ENCODE measurements around the gene ZNF470. TPM values are rescaled to one million over a fixed set of nuclear protein-coding genes. Genes with fewer than 3 reads are reported as not detected.

ZNF470 gene
- total RNA-seq, 2 donors from 2014 or later, result 1.9 to 2.5 TPM

DNA sequence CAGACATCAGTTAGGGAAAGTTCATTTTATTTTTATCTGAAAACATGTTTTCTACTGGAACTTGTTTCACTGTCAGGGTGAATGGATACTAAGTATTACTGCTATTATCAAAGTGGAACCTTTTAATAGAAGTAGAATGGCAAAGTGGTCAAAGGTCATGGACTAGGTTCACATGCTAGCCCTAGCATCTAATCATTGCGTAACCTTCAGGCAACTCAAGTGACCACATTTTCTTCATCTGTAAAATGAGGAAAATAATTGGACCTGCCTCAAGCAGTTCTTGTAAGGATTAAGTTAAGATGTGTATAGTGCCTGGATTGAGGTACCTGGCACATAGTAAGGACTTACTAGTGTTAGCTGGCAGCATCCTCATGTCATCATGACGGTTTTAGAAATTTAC lies 23.5 kb upstream of the ZNF470 start:
- Histone ChIP-seq H3K9me3 (peaks cover 4 to 65% of the 10 kb centered on the region in 2 donors), H3K36me3 (peaks cover 32% of the 10 kb centered on the region)
- TF ChIP-seq CTCF (IDR thresholded peaks at IDR 0.05), result no peak

DNA sequence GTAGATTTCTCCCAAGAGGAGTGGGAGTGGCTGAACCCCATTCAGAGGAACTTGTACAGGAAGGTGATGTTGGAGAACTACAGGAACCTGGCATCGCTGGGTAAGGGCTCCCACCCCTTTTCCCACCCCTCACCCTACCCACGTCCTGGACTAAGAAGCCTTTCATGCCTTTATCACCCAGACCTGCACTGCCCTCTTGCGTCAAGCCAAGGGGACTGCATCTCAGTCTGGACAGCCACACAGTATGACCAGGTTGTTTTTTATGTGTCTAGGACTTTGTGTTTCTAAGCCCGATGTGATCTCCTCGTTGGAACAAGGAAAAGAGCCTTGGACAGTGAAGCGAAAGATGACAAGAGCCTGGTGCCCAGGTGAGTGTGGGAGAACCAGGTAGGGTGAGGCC lies 19.7 kb upstream of the ZNF470 start:
- Histone ChIP-seq H3K4me3 (no peak overlapping the region), H3K4me1 (no peaks in the 10 kb centered on the region), H3K27ac (no peak overlapping the region), H3K27me3 (no peaks in the 10 kb centered on the region), H3K9me3 (peaks cover 17 to 97% of the 10 kb centered on the region in 2 donors), H3K36me3 (peaks cover 45% of the 10 kb centered on the region)
- no peak for TF ChIP-seq CTCF (IDR thresholded peaks at IDR 0.05)
- no peak for DNase-seq (ENCODE audit: low spot score)

More for the DNA sequence above, 23.5 kb upstream of the ZNF470 start:
- peaks cover 0 to 15% of the 10 kb centered on the region in 2 donors for H3K4me1 ChIP-seq
- H3K27me3 ChIP-seq, result no peaks in the 10 kb centered on the region
- DNase-seq (ENCODE audit: low spot score), result no peak
- no peak overlapping the region for H3K4me3 ChIP-seq
- H3K27ac ChIP-seq, result no peak overlapping the region

DNA sequence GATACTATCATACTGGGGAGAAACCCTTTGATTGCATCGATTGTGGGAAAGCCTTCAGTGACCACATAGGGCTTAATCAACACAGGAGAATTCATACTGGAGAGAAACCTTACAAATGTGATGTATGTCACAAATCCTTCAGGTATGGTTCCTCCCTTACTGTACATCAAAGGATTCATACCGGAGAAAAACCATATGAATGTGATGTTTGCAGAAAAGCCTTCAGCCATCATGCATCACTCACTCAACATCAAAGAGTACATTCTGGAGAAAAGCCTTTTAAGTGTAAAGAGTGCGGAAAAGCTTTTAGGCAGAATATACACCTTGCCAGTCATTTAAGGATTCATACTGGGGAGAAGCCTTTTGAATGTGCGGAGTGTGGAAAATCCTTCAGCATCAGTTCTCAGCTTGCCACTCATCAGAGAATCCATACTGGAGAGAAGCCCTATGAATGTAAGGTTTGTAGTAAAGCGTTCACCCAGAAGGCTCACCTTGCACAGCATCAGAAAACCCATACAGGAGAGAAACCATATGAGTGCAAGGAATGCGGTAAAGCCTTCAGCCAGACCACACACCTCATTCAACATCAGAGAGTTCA lies 12.9 kb upstream of the ZNF470 start:
- TF ChIP-seq CTCF (IDR thresholded peaks at IDR 0.05), result no peak
- Histone ChIP-seq H3K27ac (no peak overlapping the region), H3K36me3 (peaks cover 50% of the 10 kb centered on the region), H3K9me3 (peaks cover 52 to 100% of the 10 kb centered on the region in 2 donors), H3K4me3 (no peak overlapping the region), H3K4me1 (no peaks in the 10 kb centered on the region), H3K27me3 (no peaks in the 10 kb centered on the region)
- no peak for DNase-seq (ENCODE audit: low spot score)

GRCh38 chr19:56562766-56563165 lies 4.5 kb upstream of the ZNF470 start:
- Histone ChIP-seq H3K9me3 (peaks cover 29 to 86% of the 10 kb centered on the region in 2 donors), H3K27me3 (no peaks in the 10 kb centered on the region), H3K4me3 (no peak overlapping the region), H3K27ac (no peak overlapping the region), H3K4me1 (peaks cover 0 to 7% of the 10 kb centered on the region in 2 donors), H3K36me3 (no peaks in the 10 kb centered on the region)
- TF ChIP-seq CTCF (IDR thresholded peaks at IDR 0.05), result no peak
- DNase-seq (ENCODE audit: low spot score), result no peak

- peaks cover 34 to 79% of the 10 kb centered on the region in 2 donors for H3K9me3 ChIP-seq
- H3K27me3 ChIP-seq, result no peaks in the 10 kb centered on the region
- no peak for TF ChIP-seq CTCF (IDR thresholded peaks at IDR 0.05)
- peaks cover 31% of the 10 kb centered on the region for H3K36me3 ChIP-seq
- DNase-seq (ENCODE audit: low spot score), result peak; percentile 57
- peak overlapping the region; percentile 96 to 97 for H3K4me3 ChIP-seq
- H3K4me1 ChIP-seq, result peaks cover 0 to 16% of the 10 kb centered on the region in 2 donors
- H3K27ac ChIP-seq, result peak overlapping the region; percentile 83 to 90
Measured at GRCh38 chr19:56566904-56567273, 379 bp upstream of the ZNF470 start.

- TF ChIP-seq CTCF (IDR thresholded peaks at IDR 0.05), result no peak
- Histone ChIP-seq H3K4me1 (peaks cover 0 to 10% of the 10 kb centered on the region in 2 donors), H3K4me3 (no peak overlapping the region), H3K27ac (no peak overlapping the region), H3K27me3 (no peaks in the 10 kb centered on the region), H3K36me3 (peaks cover 83% of the 10 kb centered on the region), H3K9me3 (peaks cover 41 to 88% of the 10 kb centered on the region in 2 donors)
- DNase-seq (ENCODE audit: low spot score), result no peak
Measured at GRCh38 chr19:56572589-56572988, 5.3 kb downstream of the ZNF470 start.
